HT1080 (cell line): ENCODE data around the gene RCCD1. TPM values are rescaled to one million over a fixed set of nuclear protein-coding genes. Genes with fewer than 3 reads are reported as not detected.
A peak's percentile ranks its signal among the peaks of the same experiment; 100 is the strongest.

Source experiments
- DNase-seq: peaks from one replicate; pipeline ENCODE4 v3.0.0-alpha.2; 2015; ENCODE audit warnings: low read depth
- total RNA-seq: library from RNA; depleted of rRNA; stranded (reverse); fragments of >200 nt; shearing (Covaris generic); gene quantifications from 2 replicates; pipeline ENCODE4 v1.2.3, GENCODE V29; 2014

The RCCD1 gene
- total RNA-seq, 1 experiment from 2014 or later, result 14.0 TPM

DNA sequence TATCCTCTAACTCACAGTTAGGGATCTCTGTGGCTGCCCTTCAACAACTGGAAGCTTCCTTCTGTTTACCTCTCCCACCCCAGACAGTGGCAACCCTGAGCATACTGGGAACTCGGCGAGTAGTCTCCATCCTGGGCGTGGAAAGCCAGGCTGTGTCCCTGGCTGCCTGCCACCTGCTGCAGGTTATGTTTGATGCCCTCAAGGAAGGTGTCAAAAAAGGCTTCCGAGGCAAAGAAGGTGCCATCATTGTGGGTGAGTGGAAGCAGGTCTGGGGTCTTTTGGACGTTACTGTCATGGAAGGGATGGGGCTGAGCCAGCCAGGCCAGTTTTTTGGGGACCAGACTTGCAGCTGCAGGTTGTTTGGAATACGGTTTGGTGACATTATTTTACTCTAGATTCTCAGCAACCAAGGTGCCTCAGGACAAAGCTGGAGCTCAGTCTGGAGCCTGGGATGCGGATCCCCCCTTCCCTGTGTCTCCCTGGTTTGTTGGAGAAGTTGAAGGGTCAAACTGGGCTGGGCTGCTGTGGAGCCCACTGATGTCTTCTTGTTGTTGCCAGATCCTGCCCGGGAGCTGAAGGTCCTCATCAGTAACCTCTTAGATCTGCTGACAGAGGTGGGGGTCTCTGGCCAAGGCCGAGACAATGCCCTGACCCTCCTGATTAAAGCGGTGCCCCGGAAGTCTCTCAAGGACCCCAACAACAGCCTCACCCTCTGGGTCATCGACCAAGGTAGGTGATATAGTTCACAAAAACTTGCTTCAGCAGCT, 12.1 kb upstream of the RCCD1 start:
- no peak for DNase-seq

DNA sequence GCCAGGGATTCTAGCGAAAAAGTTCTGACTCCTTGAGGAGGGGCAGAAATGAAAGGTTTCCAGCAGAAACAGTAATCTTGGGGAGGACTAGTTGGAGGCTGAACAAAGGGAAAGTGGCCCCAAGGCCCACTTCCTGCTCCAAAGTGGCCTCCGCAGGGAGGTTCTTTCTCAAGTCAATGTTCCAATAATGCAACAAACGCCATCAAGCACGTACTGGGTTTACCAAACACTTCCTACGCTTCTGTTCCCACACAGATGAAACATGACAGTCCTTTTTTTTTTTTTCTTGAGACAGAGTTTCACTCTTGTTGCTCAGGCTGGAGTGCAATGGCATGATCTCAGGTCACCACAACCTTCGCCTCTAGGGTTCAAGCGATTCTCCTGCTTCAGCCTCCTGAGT, 9.6 kb upstream of the RCCD1 start:
- no peak for DNase-seq

DNA sequence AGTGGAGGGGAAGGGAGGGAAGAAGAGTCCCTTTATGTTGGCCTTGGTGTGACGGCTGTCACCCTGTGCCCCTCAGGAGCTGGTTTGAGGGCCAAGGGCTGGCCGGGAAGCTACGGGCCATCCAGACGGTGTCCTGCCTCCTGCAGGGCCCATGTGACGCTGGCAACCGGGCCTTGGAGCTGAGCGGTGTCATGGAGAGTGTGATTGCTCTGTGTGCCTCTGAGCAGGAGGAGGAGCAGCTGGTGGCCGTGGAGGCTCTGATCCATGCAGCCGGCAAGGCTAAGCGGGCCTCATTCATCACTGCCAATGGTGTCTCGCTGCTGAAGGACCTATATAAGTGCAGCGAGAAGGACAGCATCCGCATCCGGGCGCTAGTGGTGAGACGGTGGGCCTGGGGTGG, 8.1 kb upstream of the RCCD1 start:
- DNase-seq, result no peak

DNA sequence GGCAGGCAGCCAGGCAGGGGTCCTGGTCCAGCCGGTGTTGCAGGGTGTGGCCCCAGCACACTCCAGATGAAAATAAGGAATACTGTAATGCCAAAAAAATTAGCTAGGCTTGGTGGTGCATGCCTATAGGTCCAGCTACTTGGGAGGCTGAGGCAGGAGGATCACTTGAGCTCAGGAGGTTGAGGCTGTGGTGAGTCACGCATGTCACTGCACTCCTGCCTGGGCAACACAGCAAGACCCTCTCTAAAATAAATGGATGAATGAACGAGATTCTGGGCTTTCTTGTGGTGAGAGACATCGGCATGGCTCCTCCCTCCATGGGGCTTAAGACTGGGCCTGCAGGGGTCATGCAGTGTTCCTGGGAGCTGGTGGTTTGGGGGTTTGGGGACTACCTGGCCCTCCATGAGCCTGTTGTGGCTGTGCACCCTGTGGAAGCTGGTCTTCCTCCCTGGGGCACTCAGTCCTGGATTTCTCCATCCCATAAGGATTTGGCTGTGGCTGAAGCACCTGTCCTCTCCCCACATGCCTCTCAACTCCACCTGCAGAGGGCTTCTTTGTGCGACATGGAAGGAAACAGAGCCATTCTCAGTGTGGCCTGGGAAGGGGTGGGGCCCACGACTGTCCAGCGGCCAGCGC, 7.6 kb upstream of the RCCD1 start:
- no peak for DNase-seq

DNA sequence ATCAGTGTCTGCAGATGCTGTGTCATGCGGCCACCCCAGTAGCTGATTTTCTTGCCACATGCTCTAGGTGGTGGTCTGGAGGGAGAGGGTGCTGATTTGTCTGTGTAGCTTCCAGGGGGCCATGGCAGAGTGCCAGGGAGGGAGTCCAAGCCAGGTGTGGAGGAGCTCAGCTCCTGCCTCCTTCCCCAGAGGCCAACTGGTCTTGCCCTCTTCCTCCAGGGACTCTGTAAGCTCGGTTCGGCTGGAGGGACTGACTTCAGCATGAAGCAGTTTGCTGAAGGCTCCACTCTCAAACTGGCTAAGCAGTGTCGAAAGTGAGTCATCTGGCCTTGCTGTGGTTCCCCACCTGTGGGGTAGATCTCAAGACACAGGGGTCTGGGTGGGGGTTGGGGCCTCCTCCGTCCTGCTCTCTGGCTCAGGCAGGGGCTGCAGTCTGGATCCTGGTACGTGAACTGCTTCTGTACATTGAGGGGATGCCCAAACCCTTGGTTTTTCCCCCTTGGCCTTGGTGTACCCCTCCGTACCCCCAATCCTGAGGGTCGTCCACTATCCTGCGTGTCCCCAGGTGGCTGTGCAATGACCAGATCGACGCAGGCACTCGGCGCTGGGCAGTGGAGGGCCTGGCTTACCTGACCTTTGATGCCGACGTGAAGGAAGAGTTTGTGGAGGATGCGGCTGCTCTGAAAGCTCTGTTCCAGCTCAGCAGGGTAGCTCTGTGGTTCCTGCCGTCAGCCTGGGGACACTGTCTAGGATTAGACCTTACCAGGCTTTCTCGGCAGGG, 6.9 kb upstream of the RCCD1 start:
- DNase-seq, result no peak

DNA sequence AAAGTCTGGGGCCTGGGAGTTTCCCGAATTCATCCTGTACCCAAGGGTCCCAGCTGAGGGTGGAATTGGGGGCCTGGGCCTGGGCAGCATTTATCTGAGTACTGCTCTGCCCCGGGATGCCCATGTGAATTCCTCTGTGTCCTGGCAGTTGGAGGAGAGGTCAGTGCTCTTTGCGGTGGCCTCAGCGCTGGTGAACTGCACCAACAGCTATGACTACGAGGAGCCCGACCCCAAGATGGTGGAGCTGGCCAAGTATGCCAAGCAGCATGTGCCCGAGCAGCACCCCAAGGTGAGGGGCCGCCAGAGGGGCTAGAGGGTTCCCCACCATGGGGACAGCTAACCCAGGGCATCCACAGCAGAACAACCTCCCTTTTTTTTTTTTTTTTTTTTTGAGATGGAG, 6.2 kb upstream of the RCCD1 start:
- DNase-seq, result no peak

DNA sequence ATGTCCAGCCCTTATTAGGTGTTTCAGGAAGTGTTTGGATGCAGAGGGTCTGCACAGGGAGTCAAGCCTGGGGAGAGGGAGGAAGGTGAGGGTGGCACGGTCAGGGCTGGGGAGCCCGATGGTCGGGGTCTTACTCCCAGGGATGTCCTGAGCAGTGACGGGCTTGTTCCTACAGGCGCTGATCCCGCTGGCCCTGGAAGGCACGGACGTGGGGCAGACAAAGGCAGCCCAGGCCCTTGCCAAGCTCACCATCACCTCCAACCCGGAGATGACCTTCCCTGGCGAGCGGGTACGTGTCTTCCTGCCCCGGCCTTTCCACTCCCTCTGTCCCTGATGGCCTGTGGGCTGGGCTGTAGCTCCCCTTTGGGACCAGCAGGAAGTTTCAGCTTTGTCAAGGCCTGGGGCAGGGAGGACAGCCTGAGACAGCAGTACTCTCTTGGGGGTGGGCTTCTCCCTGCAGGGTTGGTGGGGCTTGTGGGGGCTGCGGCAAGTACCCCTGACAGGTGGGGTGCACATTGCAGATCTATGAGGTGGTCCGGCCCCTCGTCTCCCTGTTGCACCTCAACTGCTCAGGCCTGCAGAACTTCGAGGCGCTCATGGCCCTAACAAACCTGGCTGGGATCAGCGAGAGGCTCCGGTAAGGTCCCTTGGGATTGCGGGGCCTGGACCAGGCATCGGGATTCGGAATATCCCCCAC, 4.6 kb upstream of the RCCD1 start:
- DNase-seq, result no peak

DNA sequence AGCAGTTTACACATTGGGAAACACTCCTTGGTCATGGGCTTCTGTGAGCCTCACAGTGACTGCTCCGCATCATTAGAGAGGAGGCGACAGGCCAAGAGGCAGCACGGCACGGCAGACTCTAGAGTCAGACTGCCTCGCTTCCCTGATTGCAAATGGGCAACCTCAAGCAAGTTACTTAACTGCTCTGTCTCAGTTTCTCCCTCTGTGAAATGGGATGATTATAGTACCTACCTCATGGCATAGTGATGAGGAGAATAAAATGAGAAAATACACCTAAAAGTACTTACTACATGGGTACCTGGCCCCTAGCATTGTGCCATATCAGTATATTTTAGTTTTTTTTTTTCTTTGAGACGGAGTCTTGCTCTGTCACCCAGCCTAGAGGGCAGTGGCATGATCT, 4.0 kb upstream of the RCCD1 start:
- no peak for DNase-seq

DNA sequence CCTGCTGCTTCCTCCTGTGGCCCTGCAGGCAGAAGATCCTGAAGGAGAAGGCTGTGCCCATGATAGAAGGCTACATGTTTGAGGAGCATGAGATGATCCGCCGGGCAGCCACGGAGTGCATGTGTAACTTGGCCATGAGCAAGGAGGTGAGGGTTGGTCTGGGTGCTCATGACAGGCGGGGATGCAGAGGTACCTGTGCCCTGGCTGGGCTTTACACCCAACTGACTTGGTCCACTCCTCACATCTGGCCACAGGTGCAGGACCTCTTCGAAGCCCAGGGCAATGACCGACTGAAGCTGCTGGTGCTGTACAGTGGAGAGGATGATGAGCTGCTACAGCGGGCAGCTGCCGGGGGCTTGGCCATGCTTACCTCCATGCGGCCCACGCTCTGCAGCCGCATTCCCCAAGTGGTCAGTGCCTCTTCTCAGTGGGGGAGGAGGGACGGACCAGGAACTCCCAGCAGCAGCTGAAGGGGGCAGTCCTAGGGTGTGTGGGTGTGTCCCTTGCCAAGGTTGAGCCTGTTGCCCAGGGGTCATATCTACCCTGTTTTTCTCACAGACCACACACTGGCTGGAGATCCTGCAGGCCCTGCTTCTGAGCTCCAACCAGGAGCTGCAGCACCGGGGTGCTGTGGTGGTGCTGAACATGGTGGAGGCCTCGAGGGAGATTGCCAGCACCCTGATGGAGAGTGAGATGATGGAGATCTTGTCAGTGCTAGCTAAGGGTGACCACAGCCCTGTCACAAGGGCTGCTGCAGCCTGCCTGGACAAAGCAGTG, 1.6 kb upstream of the RCCD1 start:
- DNase-seq, result no peak

DNA sequence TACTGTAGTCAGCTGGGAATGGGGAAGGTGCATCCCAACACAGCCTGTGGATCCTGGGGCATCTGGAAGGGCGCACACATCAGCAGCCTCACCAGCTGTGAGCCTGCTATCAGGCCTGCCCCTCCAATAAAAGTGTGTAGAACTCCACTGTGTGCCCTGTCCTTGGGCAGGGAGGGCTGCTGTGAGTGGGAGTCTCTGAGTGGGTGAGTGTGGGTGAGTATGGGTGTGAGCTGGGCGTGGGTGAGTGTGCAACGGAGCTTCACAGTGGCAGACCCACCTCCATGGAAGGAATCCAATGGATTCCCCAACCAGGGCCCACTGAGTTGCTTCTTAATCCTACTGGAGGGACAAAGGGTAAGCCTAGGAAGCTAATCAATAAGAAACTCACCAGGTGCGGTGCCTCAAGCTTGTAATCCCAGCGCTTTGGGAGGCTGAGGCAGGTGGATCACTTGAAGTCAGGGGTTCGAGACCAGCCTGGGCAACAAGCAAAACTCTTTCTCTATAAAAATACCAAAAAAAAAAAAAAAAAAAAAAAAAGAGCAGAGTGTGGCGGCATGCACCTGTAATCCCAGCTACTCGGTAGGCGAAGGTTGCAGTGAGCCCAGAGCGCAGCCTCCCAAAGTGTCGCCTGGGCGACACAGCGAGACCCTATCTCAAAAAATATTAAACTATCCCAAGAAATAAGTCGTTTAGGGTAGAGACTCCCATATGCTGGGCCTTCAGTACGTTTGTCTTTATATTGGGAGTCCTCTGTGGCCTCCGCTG, 555 bp upstream of the RCCD1 start:
- no peak for DNase-seq

DNA sequence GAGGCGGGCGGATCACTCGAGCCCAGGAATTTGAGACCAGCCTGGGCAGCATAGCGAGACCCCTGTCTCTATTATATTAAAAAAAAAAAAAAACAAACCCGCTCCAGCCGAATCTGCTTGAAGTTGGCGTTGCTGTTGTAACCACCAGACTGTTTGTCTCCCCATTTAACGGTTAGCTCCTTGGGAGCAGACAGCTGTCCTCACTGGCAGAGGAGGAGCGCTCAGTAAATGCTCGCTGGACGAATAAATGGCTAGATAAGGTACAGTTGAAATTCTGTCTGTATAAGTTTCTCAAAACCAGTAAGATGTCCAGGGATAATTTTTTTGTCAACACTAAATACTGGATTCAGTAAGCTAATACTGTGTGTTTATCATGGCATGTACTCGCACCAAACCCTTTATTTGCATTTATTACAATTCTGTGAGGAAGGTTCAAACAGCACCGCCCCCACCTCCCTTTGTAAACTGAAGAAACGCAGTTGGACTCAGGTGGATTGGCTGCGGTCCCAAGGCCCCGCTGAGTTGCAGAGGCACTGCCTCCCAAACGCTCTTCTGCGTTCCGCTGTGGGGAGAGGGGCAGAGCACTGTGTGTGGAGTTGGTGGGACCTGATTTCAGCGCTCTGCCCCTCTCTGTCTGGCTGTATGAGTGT, 1.1 kb downstream of the RCCD1 start:
- no peak for DNase-seq

DNA sequence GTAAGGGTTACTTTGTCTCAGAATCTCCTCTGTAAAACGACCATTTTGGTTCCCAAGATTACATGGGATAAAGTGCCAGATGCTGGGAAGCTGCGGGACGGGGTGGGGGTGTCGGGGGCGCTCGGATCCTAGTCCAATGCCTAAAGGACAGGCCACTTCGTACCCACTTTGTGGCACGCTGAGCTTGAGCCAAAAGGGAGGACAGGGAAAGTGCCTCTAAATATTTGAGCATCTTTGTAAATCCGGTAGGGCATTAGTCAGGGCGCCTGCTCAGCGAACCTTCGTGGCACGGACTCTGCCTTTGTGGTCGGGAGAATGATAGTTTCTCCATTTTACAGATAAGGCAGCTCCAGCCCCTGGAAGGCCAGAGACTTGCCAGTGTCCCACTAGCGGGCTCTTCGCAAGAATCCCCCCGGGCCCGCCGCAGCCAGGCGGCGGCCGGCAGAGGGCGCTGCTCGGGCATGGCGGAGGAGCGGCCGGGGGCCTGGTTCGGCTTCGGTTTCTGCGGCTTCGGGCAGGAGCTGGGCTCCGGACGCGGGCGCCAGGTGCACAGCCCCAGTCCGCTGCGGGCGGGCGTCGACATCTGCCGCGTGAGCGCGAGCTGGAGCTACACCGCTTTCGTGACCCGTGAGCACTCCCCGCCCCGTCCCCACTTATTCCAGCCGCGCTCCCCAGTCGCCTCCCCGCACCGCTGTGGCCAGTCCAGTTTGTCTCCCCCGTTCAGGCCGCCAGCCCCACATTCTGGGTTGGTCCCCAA, 1.8 kb downstream of the RCCD1 start:
- DNase-seq, result no peak

DNA sequence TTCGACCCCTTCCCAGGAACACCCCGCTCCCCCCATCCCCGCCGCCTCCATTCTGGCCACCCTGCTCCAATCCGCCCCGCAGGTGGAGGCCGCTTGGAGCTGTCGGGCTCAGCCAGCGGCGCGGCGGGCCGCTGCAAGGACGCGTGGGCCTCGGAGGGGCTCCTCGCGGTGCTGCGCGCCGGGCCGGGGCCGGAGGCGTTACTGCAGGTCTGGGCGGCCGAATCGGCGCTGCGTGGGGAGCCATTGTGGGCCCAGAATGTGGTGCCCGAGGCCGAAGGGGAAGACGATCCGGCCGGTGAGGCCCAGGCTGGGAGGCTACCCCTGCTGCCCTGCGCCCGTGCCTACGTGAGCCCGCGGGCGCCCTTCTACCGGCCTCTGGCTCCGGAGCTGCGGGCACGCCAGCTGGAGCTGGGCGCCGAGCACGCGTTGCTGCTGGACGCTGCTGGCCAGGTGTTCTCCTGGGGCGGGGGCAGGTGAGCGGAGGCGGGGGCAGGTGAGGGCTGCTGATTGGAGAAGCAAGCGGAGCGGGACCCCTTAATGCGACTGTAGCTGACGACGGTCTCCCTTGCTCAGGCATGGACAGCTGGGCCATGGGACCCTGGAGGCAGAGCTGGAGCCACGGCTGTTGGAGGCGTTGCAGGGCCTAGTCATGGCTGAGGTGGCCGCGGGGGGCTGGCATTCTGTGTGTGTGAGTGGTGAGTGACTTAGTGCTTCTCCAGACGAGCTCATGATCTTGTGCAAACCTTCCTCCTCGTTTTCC, 2.5 kb downstream of the RCCD1 start:
- no peak for DNase-seq

DNA sequence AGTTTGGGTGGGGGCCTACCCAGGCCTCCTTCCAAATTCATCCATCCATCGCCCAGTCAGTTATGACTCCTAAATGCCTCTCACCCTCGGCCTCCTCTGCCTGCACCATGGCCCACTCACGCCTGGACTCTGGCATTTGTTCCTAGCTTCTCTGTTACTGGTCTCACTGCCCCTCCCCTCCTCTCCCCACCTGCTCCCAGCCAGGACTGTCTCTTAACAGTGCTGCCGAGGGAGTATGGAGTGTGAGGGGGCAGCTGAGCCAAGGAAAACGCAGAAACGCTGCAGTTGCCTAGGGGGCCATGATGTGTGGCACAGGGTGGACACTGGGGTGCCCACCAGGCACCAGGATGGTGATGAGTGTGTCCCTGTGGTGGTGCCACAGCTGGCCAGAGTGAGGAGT, 3.1 kb downstream of the RCCD1 start:
- DNase-seq, result no peak

DNA sequence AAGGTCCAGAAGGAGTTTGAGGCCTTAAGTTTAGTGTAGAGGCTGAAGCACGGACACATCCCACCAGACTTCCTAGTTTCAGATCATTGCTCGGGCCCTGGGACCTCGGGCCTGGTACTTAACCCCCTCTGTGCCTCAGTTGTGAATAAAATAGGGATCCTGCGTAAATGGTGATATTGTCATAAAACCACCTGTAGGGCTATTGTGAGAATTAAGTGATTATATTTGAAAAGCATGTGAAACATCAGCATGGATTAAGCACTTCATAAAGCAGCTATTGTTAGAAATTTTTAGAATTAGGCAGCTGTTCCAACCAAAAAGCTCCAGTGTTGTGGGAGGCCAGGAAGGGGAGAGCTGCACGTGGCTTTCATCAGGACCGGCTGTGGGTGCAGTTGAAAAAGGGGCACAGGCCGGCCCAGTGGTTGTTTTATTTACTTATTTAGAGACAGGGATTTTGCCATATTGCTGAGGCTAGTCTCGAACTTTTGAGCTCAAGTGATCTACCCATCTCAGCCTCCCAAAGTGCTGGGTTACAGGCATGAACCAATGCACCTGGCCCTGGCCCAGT, 4.4 kb downstream of the RCCD1 start:
- DNase-seq, result no peak

DNA sequence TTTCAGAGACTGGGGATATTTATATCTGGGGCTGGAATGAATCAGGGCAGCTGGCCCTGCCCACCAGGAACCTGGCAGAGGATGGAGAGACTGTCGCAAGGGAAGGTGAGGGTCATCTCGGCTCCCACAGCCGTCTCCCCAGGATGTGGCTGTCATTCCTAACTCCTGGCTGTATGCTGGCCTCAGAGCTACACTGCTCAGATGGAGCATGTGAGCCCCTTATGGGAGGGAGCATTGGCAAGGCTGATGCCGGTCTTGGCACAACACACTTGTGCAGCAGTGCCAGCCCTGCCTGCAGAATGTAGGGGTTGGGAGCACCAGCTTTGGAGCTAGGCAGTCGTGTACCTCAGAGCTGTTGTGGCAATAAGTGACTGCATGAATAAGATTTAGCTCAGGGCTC, 5.2 kb downstream of the RCCD1 start:
- DNase-seq, result peak; percentile 26

DNA sequence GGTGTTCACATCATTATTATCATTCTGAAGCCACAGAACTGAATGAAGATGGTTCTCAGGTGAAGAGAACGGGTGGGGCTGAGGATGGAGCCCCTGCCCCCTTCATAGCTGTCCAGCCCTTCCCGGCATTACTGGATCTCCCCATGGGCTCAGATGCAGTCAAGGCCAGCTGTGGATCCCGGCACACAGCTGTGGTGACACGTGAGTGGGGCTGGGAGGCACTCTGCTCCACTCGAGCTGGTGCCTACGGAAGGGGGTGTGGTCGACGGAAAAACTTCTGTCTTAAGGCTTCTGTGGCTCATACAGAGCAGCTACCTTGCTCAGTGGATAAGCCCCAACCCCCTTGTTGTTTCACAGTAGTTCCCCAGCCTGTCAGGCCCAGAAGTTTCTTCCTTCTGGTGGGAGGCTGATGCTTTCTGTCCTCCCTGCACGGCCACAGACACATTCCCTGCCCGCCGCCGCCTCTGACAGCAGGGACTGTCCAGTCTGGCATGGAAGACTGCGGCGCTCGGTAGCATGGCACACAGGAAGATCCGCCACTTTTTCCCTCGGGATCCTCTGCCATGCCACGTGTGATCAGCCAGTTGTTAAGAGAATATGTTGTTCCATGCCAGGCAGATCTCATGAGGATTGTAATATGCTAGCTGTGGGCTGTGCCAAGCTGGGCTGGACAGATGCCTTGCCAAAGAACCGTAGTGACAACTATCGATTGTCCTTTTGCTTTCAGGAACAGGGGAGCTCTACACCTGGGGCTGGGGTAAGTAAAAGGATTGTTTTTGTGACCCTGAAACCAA, 5.8 kb downstream of the RCCD1 start:
- no peak for DNase-seq
